Astrocyte (in vitro differentiated cells and primary cell): ENCODE results near the gene PHF21B. TPM values are rescaled to one million over a fixed set of nuclear protein-coding genes. Genes with fewer than 3 reads are reported as not detected.

Experiments
- DNase-seq: peaks from one replicate; pipeline ENCODE4 v3.0.0-alpha.2; 2010; ENCODE audit warnings: low read depth
- FAIRE-seq: peaks from 2 replicates; lab custom pipeline; 2011; peaks lifted over from hg19 to GRCh38; lab: Jason Lieb, UNC
- H2AFZ ChIP-seq: 2 replicates; pipeline ENCODE4 v1.6.0; 2012; ENCODE audit warnings: low read depth, low read length, inconsistent platforms
- H3K27ac ChIP-seq: 2 replicates; pipeline ENCODE4 v1.5.1; 2011; ENCODE audit warnings: low read depth, low read length, inconsistent platforms
- H3K27me3 ChIP-seq: 2 replicates; pipeline ENCODE4 v1.6.0; 2011; ENCODE audit warnings: low read length, inconsistent platforms; ENCODE audit not compliant: insufficient read depth
- H3K36me3 ChIP-seq: 2 replicates; pipeline ENCODE4 v1.5.1; 2011; ENCODE audit warnings: low read length, inconsistent platforms; ENCODE audit not compliant: insufficient read depth
- H3K4me1 ChIP-seq: 2 replicates; pipeline ENCODE4 v1.5.1; 2011; ENCODE audit warnings: low read length, inconsistent platforms; ENCODE audit not compliant: insufficient read depth
- H3K4me2 ChIP-seq: 2 replicates; pipeline ENCODE4 v1.6.0; 2012; ENCODE audit warnings: low read length, inconsistent platforms
- H3K4me3 ChIP-seq: 2 replicates; pipeline ENCODE4 v1.5.1; 2011; ENCODE audit warnings: low read depth, mild to moderate bottlenecking, low read length, inconsistent platforms; ENCODE audit not compliant: insufficient read depth
- H3K79me2 ChIP-seq: 2 replicates; pipeline ENCODE4 v1.6.0; 2012; ENCODE audit warnings: mild to moderate bottlenecking, low read length, inconsistent platforms; ENCODE audit not compliant: insufficient read depth
- H3K9ac ChIP-seq: 2 replicates; pipeline ENCODE4 v1.6.0; 2012; ENCODE audit warnings: mild to moderate bottlenecking, low read length, inconsistent platforms
- H3K9me3 ChIP-seq: 2 replicates; pipeline ENCODE4 v1.5.1; 2012; ENCODE audit warnings: low read depth, mild to moderate bottlenecking, low read length, inconsistent platforms; ENCODE audit not compliant: insufficient read depth
- H4K20me1 ChIP-seq: 2 replicates; pipeline ENCODE4 v1.6.0; 2012; ENCODE audit warnings: low read length, inconsistent platforms; ENCODE audit not compliant: insufficient read depth
- H3K27ac Mint-ChIP-seq: one replicate; pipeline ENCODE4 v1.8.0; 2021; ENCODE audit warnings: mild to moderate bottlenecking, mixed read lengths; ENCODE audit not compliant: unreplicated experiment
- H3K27me3 Mint-ChIP-seq: one replicate; pipeline ENCODE4 v1.8.0; 2021; ENCODE audit warnings: low read depth, mixed read lengths; ENCODE audit not compliant: unreplicated experiment
- H3K36me3 Mint-ChIP-seq: one replicate; pipeline ENCODE4 v1.8.0; 2021; ENCODE audit warnings: low read depth, mixed read lengths; ENCODE audit not compliant: unreplicated experiment
- H3K4me1 Mint-ChIP-seq: one replicate; pipeline ENCODE4 v1.8.0; 2021; ENCODE audit warnings: low read depth, mixed read lengths; ENCODE audit not compliant: unreplicated experiment
- H3K4me3 Mint-ChIP-seq: one replicate; pipeline ENCODE4 v1.8.0; 2021; ENCODE audit warnings: mild to moderate bottlenecking, moderate library complexity, mixed read lengths; ENCODE audit not compliant: unreplicated experiment
- H3K9me3 Mint-ChIP-seq: one replicate; pipeline ENCODE4 v1.8.0; 2021; ENCODE audit warnings: mild to moderate bottlenecking, mixed read lengths; ENCODE audit not compliant: unreplicated experiment
- CTCF ChIP-seq: IDR thresholded peaks from 2 replicates; pipeline ENCODE4 v1.5.1; 2011; ENCODE audit warnings: low read depth, mild to moderate bottlenecking, inconsistent platforms, low read length, moderate library complexity; ENCODE audit not compliant: insufficient read depth
- EZH2 ChIP-seq: IDR thresholded peaks from 2 replicates; pipeline ENCODE4 v1.6.1; 2012; ENCODE audit warnings: mild to moderate bottlenecking, low read length, inconsistent platforms; ENCODE audit not compliant: insufficient read depth
- total RNA-seq: library from RNA; stranded (reverse); gene quantifications from 2 replicates; pipeline ENCODE4 v1.2.1, GENCODE V29; 2021

Gene PHF21B
- total RNA-seq, 1 donor from 2014 or later: 6.3 TPM

- Histone ChIP-seq H3K9me3 (no peaks in the 10 kb centered on the region), H3K27me3 (no peaks in the 10 kb centered on the region), H3K79me2 (no peaks in the 10 kb centered on the region), H4K20me1 (no peaks in the 10 kb centered on the region), H3K4me1 (no peaks in the 10 kb centered on the region), H3K36me3 (no peaks in the 10 kb centered on the region), H3K4me2 (no peak overlapping the region), H3K4me3 (no peak overlapping the region), H3K27ac (no peak overlapping the region), H2AFZ (no peak overlapping the region), H3K9ac (no peak overlapping the region)
- peaks cover 3% of the 10 kb centered on the region for H3K4me1 Mint-ChIP-seq
- H3K36me3 Mint-ChIP-seq: peaks cover 15% of the 10 kb centered on the region
- H3K27me3 Mint-ChIP-seq: no peaks in the 10 kb centered on the region
- no peak for DNase-seq
- H3K9me3 Mint-ChIP-seq: peaks cover 3% of the 10 kb centered on the region
- H3K27ac Mint-ChIP-seq: no peak overlapping the region
- FAIRE-seq: no peak
- TF ChIP-seq EZH2 (no peak), CTCF (no peak)
- no peak overlapping the region for H3K4me3 Mint-ChIP-seq
These were observed 58.8 kb downstream of the PHF21B start for GRCh38 chr22:44950806-44951509.

- Histone ChIP-seq H3K9ac (no peak overlapping the region), H3K27ac (no peak overlapping the region), H3K27me3 (no peaks in the 10 kb centered on the region), H3K79me2 (no peaks in the 10 kb centered on the region), H4K20me1 (no peaks in the 10 kb centered on the region), H3K4me2 (no peak overlapping the region), H3K9me3 (no peaks in the 10 kb centered on the region), H3K4me1 (no peaks in the 10 kb centered on the region), H3K36me3 (no peaks in the 10 kb centered on the region), H3K4me3 (no peak overlapping the region), H2AFZ (no peak overlapping the region)
- H3K4me1 Mint-ChIP-seq: no peaks in the 10 kb centered on the region
- H3K36me3 Mint-ChIP-seq: peaks cover 16% of the 10 kb centered on the region
- FAIRE-seq (no peak), DNase-seq (no peak)
- TF ChIP-seq CTCF (no peak), EZH2 (no peak)
- no peak overlapping the region for H3K4me3 Mint-ChIP-seq
- H3K27ac Mint-ChIP-seq: no peak overlapping the region
- peaks cover 3% of the 10 kb centered on the region for H3K9me3 Mint-ChIP-seq
- peaks cover under 1% of the 10 kb centered on the region for H3K27me3 Mint-ChIP-seq
These were observed 62.0 kb downstream of the PHF21B start for GRCh38 chr22:44947846-44948245.

- Histone ChIP-seq H3K36me3 (no peaks in the 10 kb centered on the region), H3K27me3 (no peaks in the 10 kb centered on the region), H4K20me1 (no peaks in the 10 kb centered on the region), H3K4me2 (no peak overlapping the region), H3K27ac (no peak overlapping the region), H3K79me2 (no peaks in the 10 kb centered on the region), H3K9ac (no peak overlapping the region), H3K4me3 (no peak overlapping the region), H3K4me1 (no peaks in the 10 kb centered on the region), H2AFZ (no peak overlapping the region), H3K9me3 (no peaks in the 10 kb centered on the region)
- H3K4me1 Mint-ChIP-seq: no peaks in the 10 kb centered on the region
- H3K4me3 Mint-ChIP-seq: no peak overlapping the region
- H3K27me3 Mint-ChIP-seq: peaks cover 3% of the 10 kb centered on the region
- FAIRE-seq (no peak), DNase-seq (no peak)
- peaks cover 16% of the 10 kb centered on the region for H3K36me3 Mint-ChIP-seq
- TF ChIP-seq EZH2 (no peak), CTCF (no peak)
- H3K27ac Mint-ChIP-seq: no peak overlapping the region
- H3K9me3 Mint-ChIP-seq: peaks cover 3% of the 10 kb centered on the region
These were observed 62.8 kb downstream of the PHF21B start for GRCh38 chr22:44947049-44947448.
